Stimulated activated CD8-positive, alpha-beta memory T cell treated with anti-CD3 and anti-CD28 coated beads, Interleukin-15, amount 100 ng/mL, for 1 hour (primary cell): Measurements from ENCODE around the gene FOXS1.
"Not testable (repeated sequence)": the region's sequence is repeated elsewhere in the genome, so short reads cannot be mapped to it uniquely, and the experiment has no call there.

Experiments used
- DNase-seq: peaks from one replicate; pipeline ENCODE4 v3.0.0-alpha.2; 2020; ENCODE audit warnings: low read depth

Gene FOXS1

DNA sequence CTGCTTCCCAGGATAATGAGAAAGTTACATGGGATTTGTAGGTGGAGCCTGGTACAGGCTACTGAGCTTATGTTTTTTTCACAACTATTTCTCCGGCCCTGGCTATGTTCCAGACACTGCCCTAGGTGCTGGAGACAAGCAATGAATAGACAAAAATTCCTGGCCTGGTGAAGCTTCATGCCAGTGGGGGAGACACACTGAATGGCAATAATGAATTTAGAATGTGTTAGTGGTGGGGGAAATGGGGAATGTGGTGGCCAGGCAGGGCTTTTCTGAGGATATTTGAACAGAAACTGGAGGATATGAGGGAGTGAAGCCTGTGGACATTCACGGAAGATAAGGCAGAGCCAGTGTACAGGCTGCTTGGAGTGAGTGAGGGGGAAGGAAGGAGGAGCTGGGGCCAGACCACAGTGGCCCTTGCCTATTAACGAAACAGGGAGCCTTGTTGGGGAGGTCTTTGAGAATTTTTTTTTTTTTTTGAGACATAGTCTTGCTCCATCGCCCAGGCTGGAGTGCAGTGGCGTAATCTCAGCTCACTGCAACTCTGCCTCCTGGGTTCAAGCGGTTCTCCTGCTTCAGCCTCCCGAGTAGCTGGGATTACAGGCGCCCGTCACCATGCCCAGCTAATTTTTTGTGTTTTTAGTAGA is 6.6 kb downstream of the FOXS1 start:
- no peak for DNase-seq

DNA sequence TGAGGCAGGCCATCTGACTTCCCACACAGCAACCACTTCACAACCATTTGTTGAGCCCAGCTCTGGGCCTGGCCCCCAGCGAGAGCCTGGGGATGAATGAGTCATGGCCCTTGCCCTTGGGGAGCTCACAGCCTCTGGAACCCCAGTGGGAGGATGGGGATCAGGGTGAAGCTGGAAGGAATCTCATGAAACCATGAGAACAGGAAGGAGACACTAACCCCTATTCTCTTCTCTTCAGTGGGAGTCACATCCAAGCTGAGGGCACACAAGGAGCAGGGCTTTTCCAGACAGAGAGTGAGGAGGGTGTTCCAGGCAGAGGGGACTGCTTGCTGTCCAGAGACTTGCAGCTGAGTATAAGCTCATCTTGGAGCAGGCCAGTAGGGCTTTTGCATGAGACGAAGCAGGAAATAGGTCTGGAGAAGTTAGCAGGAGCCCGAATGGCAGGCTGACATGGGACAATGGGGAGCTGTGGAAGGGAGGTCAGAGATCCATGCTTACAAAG is 7.5 kb downstream of the FOXS1 start:
- no peak for DNase-seq

DNA sequence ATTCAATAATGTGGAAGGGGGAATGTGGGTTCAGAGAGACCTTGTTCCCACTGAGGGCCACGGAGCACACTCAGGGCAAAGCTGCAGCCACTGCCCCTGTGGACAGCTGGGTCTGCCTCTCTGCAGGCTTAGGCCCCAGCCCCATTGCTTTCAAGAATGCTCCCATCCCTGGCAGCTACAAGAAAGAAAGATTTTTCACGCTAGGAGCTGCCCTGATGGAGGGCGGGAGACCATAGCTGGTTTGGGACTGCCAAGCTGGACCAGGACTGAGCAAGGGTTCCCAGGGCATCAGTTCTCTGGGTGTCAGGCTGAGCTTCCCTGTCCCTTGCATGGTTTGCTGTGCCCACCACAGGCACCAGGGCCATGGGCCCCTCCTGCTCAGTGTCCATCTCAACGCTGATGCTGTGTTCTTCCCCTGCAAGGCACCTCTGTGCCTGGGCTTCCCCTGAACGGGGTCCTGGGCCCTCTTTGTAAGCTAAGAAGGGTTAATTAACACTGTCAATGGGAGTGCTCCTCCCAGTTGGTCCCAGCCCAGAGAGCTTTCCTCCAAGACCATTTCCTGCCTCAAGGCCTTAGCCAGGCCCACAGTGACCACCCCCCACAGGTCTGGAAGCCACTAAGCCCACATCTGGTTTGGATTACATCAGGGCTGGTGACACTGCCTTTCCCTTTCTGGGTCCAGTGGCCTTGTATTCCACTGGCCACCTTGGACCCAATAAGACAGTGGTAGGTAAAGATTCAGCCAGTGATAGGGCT is 8.4 kb downstream of the FOXS1 start:
- DNase-seq = no peak

DNA sequence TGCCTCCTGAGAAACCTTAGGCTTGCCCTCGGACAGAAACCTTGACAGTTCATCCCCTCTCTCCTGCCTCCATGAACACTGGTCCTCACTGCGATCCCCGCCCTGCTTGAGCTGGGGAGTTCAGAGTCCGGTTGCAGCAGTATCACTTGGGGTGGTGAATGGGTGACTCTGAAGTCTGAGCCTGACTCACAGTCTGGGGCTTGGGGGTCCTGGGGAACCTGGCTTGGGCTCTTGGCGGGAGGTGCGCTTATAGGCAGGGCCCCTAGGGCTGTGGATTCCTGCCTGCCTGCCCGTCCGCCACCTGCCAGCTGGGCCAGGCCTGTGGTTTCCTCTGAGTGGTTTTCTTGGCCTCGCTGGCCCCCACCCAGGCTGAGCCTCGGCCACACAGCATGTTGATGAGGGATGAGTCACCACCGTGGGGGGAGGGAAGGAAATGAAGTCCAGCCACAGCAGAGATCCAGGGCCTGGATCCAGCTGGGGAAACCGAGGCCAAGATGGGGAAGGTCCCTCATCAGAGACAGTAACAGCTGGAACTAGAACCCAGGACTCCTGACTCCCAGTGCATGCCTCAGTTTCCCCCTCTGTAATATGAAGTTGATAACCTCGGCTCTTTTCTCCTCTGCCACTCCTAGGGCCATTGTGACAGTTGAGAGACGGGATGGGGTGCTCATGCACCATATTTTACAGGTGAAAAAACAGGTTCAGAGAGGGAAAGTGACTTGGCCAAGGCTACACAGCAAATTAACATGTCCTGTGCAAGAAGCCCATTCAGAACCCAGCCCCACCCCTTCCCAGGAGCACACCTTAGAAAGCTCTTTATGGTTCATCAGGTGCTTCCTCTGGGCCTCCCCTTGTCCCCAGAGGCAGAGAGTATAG is 9.2 kb downstream of the FOXS1 start:
- no peak for DNase-seq

DNA sequence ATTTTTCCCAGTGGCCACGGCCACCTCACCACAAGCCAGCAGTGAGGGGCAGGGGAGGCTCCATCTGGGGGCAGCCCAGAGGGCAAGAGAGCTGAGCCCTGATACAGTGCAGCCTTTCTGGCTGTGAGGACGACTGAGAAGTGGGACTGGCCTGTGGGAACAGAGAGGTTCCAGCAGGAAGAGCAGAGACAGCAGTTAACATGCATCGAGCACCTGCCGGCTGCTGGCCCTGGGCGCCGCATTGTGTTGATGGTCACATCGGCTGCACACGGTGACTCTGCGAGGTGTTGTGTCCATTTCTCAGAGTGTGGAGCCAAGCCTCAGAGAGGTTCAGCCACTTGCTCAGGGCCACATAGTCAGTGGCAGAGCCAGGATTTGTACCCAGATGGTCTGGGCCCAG is 9.8 kb downstream of the FOXS1 start:
- no peak for DNase-seq

DNA sequence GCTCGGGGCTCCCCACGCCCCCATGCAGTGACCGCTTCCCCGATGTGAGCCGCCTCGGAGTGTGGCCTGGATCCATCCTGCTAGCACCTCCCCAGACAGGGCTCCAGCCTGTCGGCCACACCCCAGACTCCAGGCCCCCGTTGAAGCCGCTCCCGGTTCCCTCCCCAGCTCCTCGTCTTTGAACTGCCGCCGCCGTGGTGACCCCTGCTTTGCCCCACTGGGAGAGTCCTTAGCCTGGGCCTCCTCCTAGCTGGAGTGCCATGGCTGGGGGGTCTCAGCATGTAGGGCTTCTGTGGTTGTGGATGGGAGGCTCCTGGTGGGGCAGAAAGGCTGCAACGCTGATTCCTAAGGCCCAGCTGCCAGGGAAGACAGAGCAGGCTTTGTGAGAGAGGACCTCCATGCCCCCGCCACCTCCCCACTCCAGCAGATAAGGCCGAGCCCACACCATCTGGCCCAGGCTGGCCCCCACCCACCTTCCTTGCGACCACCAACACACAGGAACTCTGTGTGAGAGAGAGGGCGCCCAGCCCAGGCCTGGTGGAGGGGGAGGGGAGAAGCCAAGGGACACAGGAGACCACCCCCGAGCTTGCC is 11.4 kb downstream of the FOXS1 start:
- DNase-seq = no peak

DNA sequence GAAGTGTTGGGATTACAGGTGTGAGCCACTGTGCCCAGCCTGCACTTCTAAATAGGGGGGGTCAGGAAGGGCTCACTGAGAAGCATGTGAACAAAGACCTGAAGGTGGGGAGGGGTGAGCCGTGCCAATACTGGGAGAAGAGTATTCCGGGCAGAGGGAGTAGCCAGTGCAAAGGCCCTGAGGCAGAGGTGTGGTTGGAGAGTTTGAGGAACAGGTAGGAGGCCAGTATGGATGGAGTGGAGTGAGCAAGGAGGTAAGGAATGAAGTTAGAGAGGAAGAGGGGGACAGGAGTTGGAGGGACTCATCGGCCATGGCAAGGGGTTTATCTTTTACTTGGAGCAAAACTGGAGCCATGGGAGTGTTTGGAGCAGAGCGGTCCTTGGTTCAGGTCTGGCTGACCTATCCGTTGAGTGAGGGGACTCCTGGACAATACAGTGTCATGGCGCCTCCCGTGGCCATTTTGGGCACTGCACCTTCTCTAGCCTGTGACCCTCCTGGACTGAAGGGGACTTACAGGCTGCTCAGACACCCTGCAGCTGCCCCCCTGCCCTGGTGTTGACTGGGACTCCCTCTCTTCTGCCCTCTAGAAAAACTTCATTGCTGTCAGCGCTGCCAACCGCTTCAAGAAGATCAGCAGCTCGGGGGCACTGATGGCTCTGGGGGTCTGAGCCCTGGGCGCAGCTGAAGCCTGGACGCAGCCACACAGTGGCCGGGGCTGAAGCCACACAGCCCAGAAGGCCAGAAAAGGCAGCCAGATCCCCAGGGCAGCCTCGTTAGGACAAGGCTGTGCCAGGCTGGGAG is 12.1 kb downstream of the FOXS1 start:
- peak; percentile 35 for DNase-seq

DNA sequence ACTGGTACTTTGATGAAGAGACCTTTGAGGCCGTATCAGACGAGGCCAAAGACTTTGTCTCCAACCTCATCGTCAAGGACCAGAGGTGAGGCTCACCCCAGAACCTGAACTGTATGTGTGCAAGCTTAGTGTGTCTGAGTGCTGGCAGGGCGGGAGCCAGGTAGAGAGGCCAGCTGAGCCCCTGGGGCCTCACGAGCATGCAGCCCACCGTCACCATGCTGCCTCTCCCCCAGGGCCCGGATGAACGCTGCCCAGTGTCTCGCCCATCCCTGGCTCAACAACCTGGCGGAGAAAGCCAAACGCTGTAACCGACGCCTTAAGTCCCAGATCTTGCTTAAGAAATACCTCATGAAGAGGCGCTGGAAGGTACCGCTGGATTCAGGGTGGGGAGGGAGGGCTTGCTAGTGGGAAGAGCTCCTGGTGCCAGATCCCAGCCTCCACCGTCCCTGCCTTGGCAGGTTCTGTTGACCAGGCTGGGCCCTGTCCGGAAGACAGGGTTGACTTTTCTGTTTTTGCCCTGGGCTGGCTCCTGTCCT is 13.6 kb downstream of the FOXS1 start:
- DNase-seq = no peak

DNA sequence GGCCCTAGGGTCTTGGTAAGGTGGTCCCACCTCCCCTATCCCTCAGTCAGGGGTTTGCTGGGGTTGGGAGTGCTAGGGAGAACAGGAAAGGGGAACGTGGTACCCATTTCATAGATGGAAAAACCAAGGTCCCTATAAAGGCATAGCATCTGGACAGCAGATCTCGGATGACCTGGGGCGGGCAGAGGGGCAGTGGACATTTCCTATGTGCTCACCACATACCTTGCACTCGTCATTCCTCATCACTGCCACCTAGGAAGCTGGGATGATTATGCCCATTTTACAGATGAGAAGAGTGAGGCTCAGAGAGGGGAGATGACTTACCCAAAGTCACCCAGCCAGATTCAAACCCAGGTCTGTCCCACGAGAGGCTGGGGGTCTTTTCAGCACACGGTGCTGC is 14.2 kb downstream of the FOXS1 start:
- no peak for DNase-seq

DNA sequence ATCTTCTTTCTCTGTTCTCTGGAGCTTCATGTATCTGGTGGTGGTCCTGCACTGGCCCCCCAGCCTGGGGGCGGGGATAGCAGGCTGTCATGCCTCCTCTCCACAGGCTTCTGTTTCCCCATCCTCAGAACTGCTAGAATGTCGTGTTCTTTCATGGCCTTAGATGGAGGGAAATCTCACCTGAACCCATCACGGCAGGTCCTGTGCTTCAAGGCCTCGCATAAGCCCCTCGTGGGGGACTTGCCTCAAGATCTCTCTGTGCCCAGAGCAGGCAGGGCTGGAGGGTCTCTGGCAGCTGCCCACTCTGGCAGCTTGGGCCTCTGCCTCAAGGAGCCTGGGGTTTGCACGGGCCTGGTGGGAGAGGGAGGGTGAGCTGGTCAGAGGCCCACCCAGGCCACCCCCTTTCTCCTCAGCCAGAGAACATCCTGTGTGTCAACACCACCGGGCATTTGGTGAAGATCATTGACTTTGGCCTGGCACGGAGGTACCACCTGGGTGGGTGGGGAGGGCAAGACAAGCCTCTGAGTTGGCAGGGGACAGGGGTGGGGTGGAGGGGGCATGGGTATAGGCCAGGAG is 14.9 kb downstream of the FOXS1 start:
- DNase-seq = no peak

DNA sequence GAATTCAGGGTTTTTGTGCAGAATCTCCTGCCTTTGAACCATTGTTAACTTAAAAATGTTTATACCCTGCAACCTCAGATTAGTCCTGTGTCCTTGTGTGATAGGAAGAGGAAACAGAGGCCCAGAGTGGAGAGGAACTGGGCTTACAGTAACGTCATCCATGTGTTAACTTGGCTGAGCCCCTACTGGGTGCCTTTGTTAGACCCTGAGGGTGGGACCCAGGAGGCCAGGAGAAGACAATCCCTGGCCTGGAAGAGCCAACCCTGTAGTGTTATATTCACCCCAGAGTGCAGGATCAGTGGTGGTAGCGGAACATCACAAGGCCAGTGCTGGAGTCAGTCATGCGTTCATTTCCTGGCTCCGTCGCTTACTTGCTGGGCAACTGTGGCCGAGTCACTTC is 15.7 kb downstream of the FOXS1 start:
- DNase-seq = no peak

DNA sequence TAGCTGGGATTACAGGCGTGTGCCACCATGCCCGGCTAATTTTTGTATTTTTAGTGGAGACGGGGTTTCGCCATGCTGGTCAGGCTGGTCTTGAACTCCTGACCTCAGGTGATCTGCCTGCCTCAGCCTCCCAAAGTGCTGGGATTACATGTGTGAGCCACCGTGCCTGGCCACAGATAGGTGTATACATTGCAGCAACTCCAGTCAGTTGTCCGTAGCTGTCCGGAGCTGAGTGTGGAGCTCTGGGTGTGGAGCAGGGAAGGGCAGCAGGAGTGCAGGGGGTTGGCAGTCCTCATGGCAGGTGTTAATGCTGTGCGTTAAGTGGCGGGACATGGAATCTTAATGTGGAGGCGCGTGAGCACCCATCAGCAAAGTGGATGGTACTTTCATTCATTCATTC is 17.4 kb downstream of the FOXS1 start:
- DNase-seq = not testable (repeated sequence)

DNA sequence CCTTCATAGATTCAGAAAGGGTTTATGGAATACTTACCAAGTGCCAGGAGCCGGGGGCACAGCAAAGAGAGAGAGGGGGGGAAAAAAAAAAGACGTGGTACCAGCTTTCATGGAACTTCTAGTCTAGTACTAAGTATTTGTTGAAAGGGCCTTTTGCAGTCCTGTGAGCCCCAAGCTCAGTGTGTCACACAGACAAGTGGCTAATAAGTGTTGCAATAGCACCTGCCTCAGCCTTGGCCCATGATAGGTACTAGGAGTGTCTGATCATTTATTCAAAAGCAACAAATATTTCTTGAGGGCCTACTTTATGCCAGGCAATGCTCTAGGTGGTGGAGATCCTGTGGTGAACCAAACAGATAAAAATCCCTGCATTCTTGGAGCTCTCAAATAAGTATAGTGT is 18.3 kb downstream of the FOXS1 start:
- no peak for DNase-seq

DNA sequence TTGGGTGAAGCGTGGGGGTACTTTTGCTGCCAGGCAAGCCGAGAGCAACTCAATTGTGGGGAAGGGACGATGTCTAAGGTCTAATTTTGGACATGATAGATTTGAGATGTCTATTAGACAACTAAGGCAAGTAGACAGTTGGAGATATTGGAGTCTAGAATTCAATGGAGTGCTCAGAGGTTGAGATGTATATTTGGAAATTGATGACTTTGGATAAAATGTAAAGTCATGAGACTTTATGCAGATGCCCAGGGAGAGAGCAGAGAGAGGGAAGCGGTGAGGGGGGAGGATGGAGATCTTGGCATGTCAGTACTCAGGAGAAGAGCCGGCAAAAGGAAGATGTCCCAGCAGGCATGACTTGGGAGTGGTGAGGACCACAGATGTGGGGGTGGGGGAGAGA is 19.3 kb downstream of the FOXS1 start:
- DNase-seq = no peak

DNA sequence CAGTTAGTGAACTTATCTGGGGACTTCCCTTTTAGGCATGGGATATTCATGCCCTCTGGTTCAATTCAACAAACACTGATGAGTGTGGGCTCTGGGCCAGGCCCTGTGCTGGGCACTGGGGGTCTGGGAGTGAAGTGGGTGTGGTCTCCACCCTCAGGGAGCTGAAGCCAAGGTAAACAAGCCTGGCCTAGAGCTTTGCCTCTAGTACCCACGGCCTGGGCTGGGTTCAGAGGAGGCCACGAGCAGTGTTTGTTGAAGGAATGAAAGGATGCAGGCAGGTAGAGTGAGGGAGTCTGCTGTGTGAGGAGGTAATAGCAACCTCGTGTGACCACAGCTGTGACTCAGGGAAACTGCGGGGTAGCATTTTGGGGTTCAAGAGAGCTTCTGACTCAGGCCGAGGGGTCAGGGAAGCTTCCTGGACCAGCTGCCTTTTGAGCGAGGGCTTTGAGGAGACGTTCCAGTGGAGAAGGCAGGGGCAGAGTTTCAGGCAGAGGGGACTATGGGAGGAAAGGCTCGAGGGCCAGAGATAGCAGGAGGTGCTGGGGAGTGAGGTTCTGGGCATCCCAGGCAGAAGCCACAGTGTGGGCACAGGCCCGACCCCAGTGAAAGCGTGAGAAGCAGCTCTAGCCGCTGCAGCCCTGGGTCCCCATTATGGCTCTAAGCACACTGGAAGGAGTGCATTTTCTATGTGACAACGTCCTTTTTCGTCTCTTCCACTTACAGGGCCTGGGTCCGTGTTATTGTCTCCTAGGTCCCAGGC is 20.7 kb downstream of the FOXS1 start:
- no peak for DNase-seq

DNA sequence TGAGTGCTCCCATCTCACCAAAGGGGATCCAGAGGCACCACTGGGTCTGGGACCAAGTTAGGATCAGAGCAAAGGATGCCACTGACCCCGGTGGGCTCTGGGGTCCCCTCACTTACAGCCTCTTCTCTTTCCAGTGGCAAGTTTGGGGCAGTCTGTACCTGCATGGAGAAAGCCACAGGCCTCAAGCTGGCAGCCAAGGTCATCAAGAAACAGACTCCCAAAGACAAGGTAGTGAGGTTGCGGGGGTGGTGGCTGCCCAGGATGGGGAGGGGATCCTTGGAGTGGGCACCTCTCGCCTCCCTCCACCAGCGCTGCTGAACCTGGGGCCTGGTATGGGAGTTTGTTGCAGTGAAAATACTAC is 21.3 kb downstream of the FOXS1 start:
- no peak for DNase-seq

DNA sequence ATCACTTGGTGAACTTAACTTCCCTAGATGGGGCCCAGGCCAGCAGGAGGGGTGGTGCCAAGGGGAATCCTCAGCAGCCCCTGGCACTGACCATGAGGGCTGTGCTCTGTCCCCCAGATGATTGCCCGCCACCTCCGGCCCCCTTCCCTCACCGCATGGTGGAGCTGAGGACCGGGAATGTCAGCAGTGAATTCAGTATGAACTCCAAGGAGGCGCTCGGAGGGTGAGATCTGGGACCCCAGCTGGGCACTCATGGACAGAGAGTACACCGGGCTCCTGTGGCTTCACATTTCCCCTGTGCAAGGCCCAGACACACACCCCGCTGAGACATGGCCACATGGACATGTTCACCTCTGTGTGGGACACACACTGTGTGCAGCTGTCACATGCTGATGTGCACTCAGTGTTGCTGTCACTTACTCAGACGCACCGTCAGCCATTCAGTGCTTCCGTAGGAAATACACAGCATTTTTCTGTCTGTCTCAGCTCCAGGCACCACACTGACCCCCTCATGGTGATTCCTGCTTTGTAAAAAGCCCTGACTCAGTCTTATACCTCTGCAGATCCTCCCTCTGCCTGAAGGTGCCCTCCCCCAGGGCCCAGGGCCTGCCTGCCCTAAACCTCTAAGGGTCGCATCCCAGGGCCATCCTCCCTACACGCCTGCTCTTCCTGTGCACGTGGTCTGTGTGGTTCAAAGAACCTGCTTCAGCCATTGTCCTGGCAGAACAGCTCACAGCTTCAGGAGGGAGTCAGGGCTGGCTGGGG is 21.9 kb downstream of the FOXS1 start:
- DNase-seq = no peak

DNA sequence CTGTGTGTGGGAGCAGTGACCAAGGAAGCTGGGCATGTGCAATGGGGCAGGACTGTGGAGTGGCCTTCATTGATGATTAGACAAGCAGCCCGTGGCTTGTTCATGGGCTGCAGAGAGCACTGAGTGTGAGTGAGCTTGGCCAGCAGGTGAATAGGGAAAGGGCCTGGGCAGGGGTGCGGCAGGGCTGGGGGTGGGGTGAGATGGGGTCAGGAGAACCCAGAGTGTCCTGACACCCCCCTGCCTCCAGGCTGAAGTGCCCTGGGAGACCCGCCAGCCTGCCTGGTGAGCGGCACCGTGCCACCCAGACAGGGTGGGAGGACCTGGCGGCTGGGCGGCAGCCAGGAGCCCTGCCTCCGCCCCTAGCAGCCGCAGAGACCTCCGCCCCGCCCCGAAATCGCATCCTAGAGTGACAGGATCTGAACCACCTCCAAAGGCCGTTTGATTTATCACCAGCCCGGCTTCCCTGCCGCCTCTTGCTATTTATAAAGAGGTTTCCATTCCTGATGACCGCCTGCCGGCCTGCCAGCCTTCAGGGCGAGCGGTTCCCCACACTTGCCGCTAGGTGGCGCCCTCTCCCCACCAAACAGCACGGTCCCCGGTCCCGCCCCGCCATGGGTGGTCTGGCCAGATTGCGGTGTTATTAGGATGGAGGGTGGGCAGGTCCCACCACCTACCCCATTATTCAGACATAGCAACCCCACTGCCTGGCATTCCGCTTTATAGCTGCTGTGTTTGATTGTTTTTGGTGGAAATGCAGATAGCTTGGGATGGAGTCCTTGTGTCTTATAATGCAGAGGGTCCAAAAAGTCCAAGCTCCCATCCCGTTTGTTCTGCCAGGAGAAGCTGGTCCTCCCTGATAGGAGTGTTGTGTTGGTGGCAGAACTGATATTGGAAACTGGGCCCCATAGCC is 22.7 kb downstream of the FOXS1 start:
- peak; percentile 66 for DNase-seq
